IMR-90 (cell line): ENCODE data around the gene FBXL13. TPM values are rescaled to one million over a fixed set of nuclear protein-coding genes. Genes with fewer than 3 reads are reported as not detected.

Source experiments
- ATAC-seq: fragments of 200-7000 bp; cut with Tn5 transposase; 2 replicates; pipeline ENCODE4 v1.9.1; 2020; ENCODE audit warnings: low read depth, mild to moderate bottlenecking, moderate library complexity
- BruUV-seq: library from RNA; stranded (reverse); fragments of 400-500 nt; replicated peaks from 2 replicates; lab custom pipeline; 2021; lab: Mats Ljungman, UMichigan
- CTCF ChIA-PET: fragments of 300-600 bp; formaldehyde crosslinking; extraction: SDS; loops from one replicate; lab custom pipeline; 2021; ENCODE audit warnings: antibody characterized with exemption; lab: Yijun Ruan, JAX
- POLR2A ChIA-PET: fragments of 300-600 bp; sonication (Branson Sonifier 250); formaldehyde crosslinking; loops from one replicate; lab custom pipeline; 2022; ENCODE audit warnings: antibody characterized with exemption; ENCODE audit not compliant: unreplicated experiment; lab: Charles Lee
- DNase-seq: peaks from one replicate; pipeline ENCODE4 v3.0.0; 2013
- H2AFZ ChIP-seq: replicated peaks from 2 replicates; pipeline ENCODE3; 2013; ENCODE audit warnings: low read length, mild to moderate bottlenecking; ENCODE audit not compliant: poor library complexity
- H2AK5ac ChIP-seq: 2 replicates; pipeline ENCODE4 v1.6.1; 2013; ENCODE audit warnings: low read depth, low read length, inconsistent platforms
- H2AK9ac ChIP-seq: replicated peaks from 2 replicates; pipeline ENCODE3; 2013; ENCODE audit warnings: mild to moderate bottlenecking, low read depth, low read length, moderate library complexity; ENCODE audit not compliant: poor library complexity
- H2BK120ac ChIP-seq: 2 replicates; pipeline ENCODE4 v1.6.1; 2013; ENCODE audit warnings: low read depth, low read length, inconsistent platforms
- H2BK15ac ChIP-seq: 3 replicates; pipeline ENCODE4 v1.6.1; 2013; ENCODE audit warnings: low read depth, low read length, inconsistent platforms
- H2BK20ac ChIP-seq: 2 replicates; pipeline ENCODE4 v1.6.1; 2013; ENCODE audit warnings: low read depth, mild to moderate bottlenecking, inconsistent platforms, low read length, moderate library complexity
- H2BK5ac ChIP-seq: 2 replicates; pipeline ENCODE4 v1.6.1; 2013; ENCODE audit warnings: mild to moderate bottlenecking, low read depth, low read length, inconsistent platforms; ENCODE audit not compliant: poor library complexity, severe bottlenecking
- H3K14ac ChIP-seq: replicated peaks from 2 replicates; pipeline ENCODE4 v1.6.1; 2013; ENCODE audit warnings: low read depth, low read length, inconsistent platforms
- H3K18ac ChIP-seq: 2 replicates; pipeline ENCODE4 v1.6.1; 2013; ENCODE audit warnings: low read depth, low read length, control low read depth
- H3K23ac ChIP-seq: 2 replicates; pipeline ENCODE4 v1.6.1; 2013; ENCODE audit warnings: low read depth, low read length, inconsistent platforms
- H3K27ac ChIP-seq: 2 replicates; pipeline ENCODE4 v1.5.1; 2013; ENCODE audit warnings: mild to moderate bottlenecking, control low read depth, low read length; ENCODE audit not compliant: insufficient read depth
- H3K27me3 ChIP-seq: 2 replicates; pipeline ENCODE4 v1.6.1; 2013; ENCODE audit warnings: low read length; ENCODE audit not compliant: control insufficient read depth, insufficient read depth
- H3K36me3 ChIP-seq: 2 replicates; pipeline ENCODE4 v1.6.1; 2013; ENCODE audit warnings: low read length, mixed read lengths; ENCODE audit not compliant: control insufficient read depth, insufficient read depth
- H3K4ac ChIP-seq: 2 replicates; pipeline ENCODE4 v1.6.1; 2013; ENCODE audit warnings: low read depth, low read length, inconsistent platforms
- H3K4me1 ChIP-seq: 2 replicates; pipeline ENCODE4 v1.6.1; 2013; ENCODE audit warnings: low read length, mixed read lengths; ENCODE audit not compliant: control insufficient read depth, insufficient read depth
- H3K4me2 ChIP-seq: 2 replicates; pipeline ENCODE4 v1.6.1; 2013; ENCODE audit warnings: low read depth, mild to moderate bottlenecking, control low read depth, low read length, moderate library complexity
- H3K4me3 ChIP-seq: 2 replicates; pipeline ENCODE4 v1.5.1; 2013; ENCODE audit warnings: low read depth, mild to moderate bottlenecking, control low read depth, low read length, moderate library complexity; ENCODE audit not compliant: insufficient read depth
- H3K56ac ChIP-seq: 2 replicates; pipeline ENCODE4 v1.6.1; 2013; ENCODE audit warnings: low read length, inconsistent platforms; ENCODE audit not compliant: insufficient read depth; ENCODE audit errors: extremely low read depth
- H3K79me1 ChIP-seq, 2 experiments: 2 replicates each; pipeline ENCODE4 v1.6.1; 2013; ENCODE audit warnings: low read length in 2 of 2, inconsistent platforms in 1 of 2, low read depth in 1 of 2
- H3K9ac ChIP-seq: 2 replicates; pipeline ENCODE4 v1.6.1; 2013; ENCODE audit warnings: low read depth, low read length, control low read depth
- H3K9me1 ChIP-seq: 2 replicates; pipeline ENCODE4 v1.6.1; 2013; ENCODE audit warnings: low read length, inconsistent platforms; ENCODE audit not compliant: insufficient read depth
- H3K9me3 ChIP-seq: 2 replicates; pipeline ENCODE4 v1.6.1; 2013; ENCODE audit warnings: low read length; ENCODE audit not compliant: control insufficient read depth, insufficient read depth
- H4K20me1 ChIP-seq: 2 replicates; pipeline ENCODE4 v1.6.1; 2013; ENCODE audit warnings: low read length, inconsistent platforms; ENCODE audit not compliant: insufficient read depth
- H4K5ac ChIP-seq: 2 replicates; pipeline ENCODE4 v1.6.1; 2013; ENCODE audit warnings: mild to moderate bottlenecking, low read depth, low read length, control low read depth
- H4K8ac ChIP-seq, 2 experiments: 2 replicates each; pipeline ENCODE4 v1.6.1; 2013; ENCODE audit warnings: low read depth in 2 of 2, low read length in 2 of 2, control low read depth in 1 of 2, inconsistent platforms in 1 of 2
- H4K91ac ChIP-seq: 2 replicates; pipeline ENCODE4 v1.6.1; 2013; ENCODE audit warnings: low read depth, low read length, inconsistent platforms; ENCODE audit not compliant: insufficient read depth
- CEBPB ChIP-seq: IDR thresholded peaks from 2 replicates; pipeline ENCODE4 v1.6.1; 2012; ENCODE audit warnings: low read depth, low read length, improper control_type of control experiment
- MXI1 ChIP-seq: IDR thresholded peaks from 2 replicates; pipeline ENCODE4 v1.6.1; 2012; ENCODE audit warnings: low read depth, mild to moderate bottlenecking, low read length, moderate library complexity, borderline replicate concordance
- WGBS, 2 experiments: methylation state at CpG; one replicate each; pipeline versions ENCODE4 v1.1.5 to v1.1.7; 2013; ENCODE audit warnings: missing lambda C conversion rate in 2 of 2; ENCODE audit not compliant: insufficient read length in 1 of 2; ENCODE audit errors: extremely low coverage in 2 of 2; 5-methylcytosine and 5-hydroxymethylcytosine counted together
- dilution Hi-C: fragments of 300-500 bp; cut with HindIII; formaldehyde crosslinking; loops from one replicate; pipeline ENCODE4 v1.14.3; 2018; ENCODE audit warnings: low sequenced_read_pairs; ENCODE audit not compliant: unreplicated experiment
- in situ Hi-C: fragments of 300-500 bp; cut with MboI; formaldehyde crosslinking; loops from 3 replicates; pipeline ENCODE4 v1.14.3; 2019; ENCODE audit warnings: low sequenced_read_pairs, inconsistent platforms, mixed read lengths
- intact Hi-C: fragments of 100-400 bp; cut with micrococcal nuclease; formaldehyde crosslinking; loops from 2 replicates; pipeline ENCODE4 v1.10.0; 2022
- polyA plus RNA-seq, 3 experiments: library from polyadenylated mRNA; depleted of rRNA; stranded (reverse); fragments of >200 nt; gene quantifications; 2 replicates each; pipeline ENCODE4 v1.2.3, GENCODE V29; 2012; ENCODE audit warnings: low replicate concordance in 1 of 3
- total RNA-seq: library from RNA; depleted of rRNA; stranded (reverse); fragments of >200 nt; gene quantifications from 2 replicates; pipeline ENCODE4 v1.2.3, GENCODE V29; 2012
- TF ChIP-seq, protein P1 (sequence below): fragments of 150-350 bp; IDR thresholded peaks from 2 replicates; pipeline ENCODE4 v1.6.1; 2016; ENCODE audit warnings: low read depth, mild to moderate bottlenecking, low read length, moderate library complexity, borderline replicate concordance

Gene FBXL13
- total and polyA plus RNA-seq, 2 of the 4 experiments (the other 2 are of a cell fraction): 0.24 to 0.36 TPM

GRCh38 chr7:102897856-102898531, 176.6 kb downstream of the FBXL13 start:
- WGBS, 2 experiments: no CpG with 5 or more reads among the region's 5 CpGs
- intact Hi-C loops: no loop called here
- H2AFZ ChIP-seq: no peak overlapping the region

More at GRCh38 chr7:102897856-102898531, 176.6 kb downstream of the FBXL13 start:
- peaks cover 2% of the 10 kb centered on the region; the same call in 1 of the 2 replicates for H3K9me1 ChIP-seq
- H3K79me1 ChIP-seq: no peaks in the 10 kb centered on the region
- H3K18ac ChIP-seq: no peak overlapping the region
- TF ChIP-seq CEBPB (peak; percentile 55), MXI1 (no peak)
- TF ChIP-seq, protein P1, sequence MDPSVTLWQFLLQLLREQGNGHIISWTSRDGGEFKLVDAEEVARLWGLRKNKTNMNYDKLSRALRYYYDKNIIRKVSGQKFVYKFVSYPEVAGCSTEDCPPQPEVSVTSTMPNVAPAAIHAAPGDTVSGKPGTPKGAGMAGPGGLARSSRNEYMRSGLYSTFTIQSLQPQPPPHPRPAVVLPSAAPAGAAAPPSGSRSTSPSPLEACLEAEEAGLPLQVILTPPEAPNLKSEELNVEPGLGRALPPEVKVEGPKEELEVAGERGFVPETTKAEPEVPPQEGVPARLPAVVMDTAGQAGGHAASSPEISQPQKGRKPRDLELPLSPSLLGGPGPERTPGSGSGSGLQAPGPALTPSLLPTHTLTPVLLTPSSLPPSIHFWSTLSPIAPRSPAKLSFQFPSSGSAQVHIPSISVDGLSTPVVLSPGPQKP: no peak
- H2BK120ac ChIP-seq: no peak overlapping the region
- H3K36me3 ChIP-seq: no peaks in the 10 kb centered on the region
- no peaks in the 10 kb centered on the region for H3K9me3 ChIP-seq
- H3K4me3 ChIP-seq: no peak overlapping the region
- no peak for ATAC-seq
- H3K56ac ChIP-seq: no peak overlapping the region
- in situ Hi-C loops (no loop called here), dilution Hi-C loops (no loop called here)
- H2AK9ac ChIP-seq: no peak overlapping the region
- no peaks in the 10 kb centered on the region for H4K20me1 ChIP-seq
- H3K4me2 ChIP-seq: no peak overlapping the region
- no peak overlapping the region for H3K27ac ChIP-seq
- no peak overlapping the region for H4K5ac ChIP-seq
- no peak overlapping the region for H2BK15ac ChIP-seq
- ChIA-PET POLR2A (no interaction called here), CTCF (interaction anchor here (0.5 kb wide), 1 partner anchor 488 kb away, joined by 3 read pairs; no protein-coding TSS in a partner anchor)
- no peak overlapping the region for H2BK5ac ChIP-seq
- H3K4me1 ChIP-seq: peaks cover 4% of the 10 kb centered on the region; the same call in 1 of the 2 replicates
- no peak overlapping the region for H3K4ac ChIP-seq
- H4K91ac ChIP-seq: no peak overlapping the region
- no peak for DNase-seq
- no peak overlapping the region for H2AK5ac ChIP-seq
- H3K14ac ChIP-seq: no peak overlapping the region
- H3K27me3 ChIP-seq: no peaks in the 10 kb centered on the region
- no TSS peak for BruUV-seq
- H2BK20ac ChIP-seq: no peak overlapping the region
- no peak overlapping the region for H4K8ac ChIP-seq
- no peak overlapping the region for H3K23ac ChIP-seq
- H3K9ac ChIP-seq: no peak overlapping the region
